Endothelial cell of umbilical vein (primary cell): ENCODE data around the gene MAP4K4. TPM values are rescaled to one million over a fixed set of nuclear protein-coding genes. Genes with fewer than 3 reads are reported as not detected.

Source experiments
- BruUV-seq: library from RNA; stranded (reverse); fragments of 400-500 nt; replicated peaks from 2 replicates; lab custom pipeline; 2021; lab: Mats Ljungman, UMichigan
- CTCF ChIA-PET: fragments of 300-600, 350-600 bp; sonication (Branson Sonifier 250); formaldehyde crosslinking; loops from one replicate; lab custom pipeline; 2021; ENCODE audit warnings: antibody characterized with exemption, inconsistent platforms; lab: Charles Lee
- POLR2A ChIA-PET: fragments of 300-600, 350-600 bp; sonication (Branson Sonifier 250); formaldehyde crosslinking; loops from one replicate; lab custom pipeline; 2021; ENCODE audit warnings: antibody characterized with exemption, inconsistent platforms; lab: Charles Lee
- DNase-seq: peaks from one replicate; pipeline ENCODE4 v3.0.0-alpha.2; 2011; ENCODE audit warnings: low read depth, low spot score
- FAIRE-seq: peaks from 2 replicates; lab custom pipeline; 2011; peaks lifted over from hg19 to GRCh38; lab: Jason Lieb, UNC
- H2AFZ ChIP-seq: 2 replicates; pipeline ENCODE4 v1.6.0; 2012; ENCODE audit warnings: low read depth, low read length, control low read depth, inconsistent platforms
- H3K27ac ChIP-seq: 2 replicates; pipeline ENCODE4 v1.5.1; 2011; ENCODE audit warnings: low read depth, mild to moderate bottlenecking, control low read depth, low read length, moderate library complexity; ENCODE audit not compliant: insufficient read depth
- H3K27me3 ChIP-seq, 2 experiments: 2 replicates each; pipeline versions ENCODE4 v1.6.0 to v1.6.1; 2011; ENCODE audit warnings: low read length in 2 of 2, mixed read lengths in 1 of 2; ENCODE audit not compliant: control insufficient read depth in 2 of 2, insufficient read depth in 2 of 2
- H3K36me3 ChIP-seq, 2 experiments: 2 replicates in 1 of 2; 3 replicates in 1 of 2; pipeline ENCODE4 v1.5.1; 2011; ENCODE audit warnings: low read length in 2 of 2, mild to moderate bottlenecking in 1 of 2, moderate library complexity in 1 of 2; ENCODE audit not compliant: control insufficient read depth in 2 of 2, insufficient read depth in 2 of 2; ENCODE audit errors: extremely low read depth in 1 of 2
- H3K4me1 ChIP-seq: 3 replicates; pipeline ENCODE4 v1.5.1; 2011; ENCODE audit warnings: mild to moderate bottlenecking, low read length; ENCODE audit not compliant: control insufficient read depth, insufficient read depth; ENCODE audit errors: extremely low read depth
- H3K4me2 ChIP-seq: 2 replicates; pipeline ENCODE4 v1.6.1; 2011; ENCODE audit warnings: low read length, control low read depth, mixed read lengths; ENCODE audit not compliant: insufficient read depth
- H3K4me3 ChIP-seq, 3 experiments: fragments of 200-600 bp in 1 of 3; sonication (generic), shearing (Covaris generic) in 1 of 3; replicated peaks in 1 of 3; 2 replicates each; pipeline ENCODE4 v1.5.1; 2011 to 2016; ENCODE audit warnings: control low read depth in 3 of 3, low read length in 3 of 3, mild to moderate bottlenecking in 2 of 3, inconsistent platforms in 1 of 3, low read depth in 1 of 3, moderate library complexity in 1 of 3; ENCODE audit not compliant: insufficient read depth in 1 of 3
- H3K79me2 ChIP-seq: 2 replicates; pipeline ENCODE4 v1.6.0; 2012; ENCODE audit warnings: low read length, inconsistent platforms; ENCODE audit not compliant: control insufficient read depth, insufficient read depth
- H3K9ac ChIP-seq: replicated peaks from 2 replicates; pipeline ENCODE3; 2011; ENCODE audit warnings: low read length, control low read depth; ENCODE audit not compliant: insufficient read depth; ENCODE audit errors: extremely low read depth
- H3K9me1 ChIP-seq: replicated peaks from 3 replicates; pipeline ENCODE4 v1.6.0; 2011; ENCODE audit warnings: mild to moderate bottlenecking, low read length; ENCODE audit not compliant: control insufficient read depth, insufficient read depth; ENCODE audit errors: extremely low read depth
- H3K9me3 ChIP-seq: replicated peaks from 2 replicates; pipeline ENCODE4 v1.5.1; 2012; ENCODE audit warnings: low read length, inconsistent platforms; ENCODE audit not compliant: control insufficient read depth, insufficient read depth
- H4K20me1 ChIP-seq: replicated peaks from 2 replicates; pipeline ENCODE3; 2011; ENCODE audit warnings: mild to moderate bottlenecking, low read length; ENCODE audit not compliant: control insufficient read depth, insufficient read depth; ENCODE audit errors: extremely low read depth
- EZH2 ChIP-seq: IDR thresholded peaks from 2 replicates; pipeline ENCODE4 v1.6.1; 2012; ENCODE audit warnings: borderline replicate concordance, low read depth, mild to moderate bottlenecking, moderate library complexity, low read length, inconsistent platforms; ENCODE audit not compliant: severe bottlenecking
- FOS ChIP-seq: IDR thresholded peaks from 2 replicates; pipeline ENCODE4 v1.6.1; 2011; ENCODE audit warnings: mild to moderate bottlenecking, low read length, moderate library complexity, borderline replicate concordance; ENCODE audit not compliant: insufficient read depth
- GATA2 ChIP-seq: IDR thresholded peaks from 2 replicates; pipeline ENCODE4 v1.7.0; 2011; ENCODE audit warnings: low read depth, mild to moderate bottlenecking, moderate library complexity, mixed read lengths, low read length; ENCODE audit not compliant: insufficient read length, insufficient read depth
- JUN ChIP-seq: IDR thresholded peaks from 2 replicates; pipeline ENCODE4 v1.6.1; 2011; ENCODE audit warnings: borderline replicate concordance, low read depth; ENCODE audit not compliant: insufficient read length, insufficient read depth
- MAX ChIP-seq: IDR thresholded peaks from 2 replicates; pipeline ENCODE4 v1.6.1; 2011; ENCODE audit not compliant: insufficient read depth, insufficient read length
- MYC ChIP-seq: IDR thresholded peaks from one replicate; pipeline ENCODE4 v1.6.1; 2011; ENCODE audit warnings: mild to moderate bottlenecking, low read depth, low read length
- POLR2A ChIP-seq: IDR thresholded peaks from 2 replicates; pipeline ENCODE4 v1.6.1; 2012; ENCODE audit warnings: low read depth, mild to moderate bottlenecking, control low read depth, low read length
- POLR2AphosphoS5 ChIP-seq: IDR thresholded peaks from 2 replicates; pipeline ENCODE4 v1.6.1; 2012; ENCODE audit warnings: low read depth, mild to moderate bottlenecking, control low read depth, low read length, moderate library complexity; ENCODE audit not compliant: insufficient read depth
- dilution Hi-C: fragments of 300-500 bp; cut with MboI; formaldehyde crosslinking; loops from one replicate; pipeline ENCODE4 v1.15.0; 2019; ENCODE audit warnings: low sequenced_read_pairs; ENCODE audit not compliant: extremely low pct_ligation_motif_present
- intact Hi-C: fragments of 100-400 bp; cut with micrococcal nuclease; formaldehyde crosslinking; loops from one replicate; pipeline ENCODE4 v1.10.0; 2022
- polyA plus RNA-seq, 4 experiments: library from polyadenylated mRNA; depleted of rRNA in 3 of 4; stranded (reverse) in 3 of 4; unstranded in 1 of 4; fragments of >200 nt; gene quantifications; 2 replicates each; pipeline versions ENCODE4 v1.2.1 to v1.2.3, GENCODE V29; 2011 to 2012; ENCODE audit warnings: missing spikeins in 1 of 4
- total RNA-seq: library from RNA; stranded (reverse); gene quantifications from 2 replicates; pipeline ENCODE4 v1.2.3, GENCODE V29; 2021
- TF ChIP-seq, protein P1 (sequence below), 2 donors: IDR thresholded peaks; 1 replicate in 1 of 2; 2 replicates in 1 of 2; pipeline ENCODE4 v1.5.1; 2011; ENCODE audit warnings: low read length in 2 of 2, mild to moderate bottlenecking in 2 of 2, moderate library complexity in 2 of 2, control low read depth in 1 of 2, inconsistent platforms in 1 of 2, low read depth in 1 of 2; ENCODE audit not compliant: insufficient read depth in 1 of 2; ENCODE audit errors: extremely low read depth in 1 of 2

Gene MAP4K4
- total and polyA plus RNA-seq, 2 donors (not counting 3 experiments of a cell fraction or from before 2014, with no cell fraction given): 79.4 to 269 TPM

DNA sequence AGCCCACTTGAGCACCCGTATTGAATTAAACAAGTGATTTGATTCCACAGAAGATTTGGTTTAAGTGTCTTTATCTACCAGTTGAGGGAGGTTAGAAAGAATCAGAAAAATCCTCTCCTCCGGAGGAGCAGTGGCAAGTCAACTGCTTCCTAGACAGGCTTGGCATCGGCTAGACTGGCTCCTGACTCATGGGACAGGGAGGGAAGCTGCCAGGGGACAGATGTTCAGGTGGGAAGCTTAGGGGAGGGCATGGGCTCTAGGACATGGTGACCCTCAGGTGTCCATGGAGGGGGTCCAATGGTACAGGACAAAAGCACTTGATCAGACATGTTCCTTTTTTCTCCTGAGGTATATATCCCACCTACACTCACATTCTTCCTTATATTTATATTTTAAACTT is 175.0 kb downstream of the MAP4K4 start:
- Histone ChIP-seq H3K9me1 (no peaks in the 10 kb centered on the region), H3K4me2 (no peak overlapping the region), H3K27me3 (no peaks in the 10 kb centered on the region), H3K36me3 (peaks cover 44 to 60% of the 10 kb centered on the region in 2 experiments), H3K27ac (no peak overlapping the region), H3K79me2 (peaks cover 17% of the 10 kb centered on the region), H3K9ac (no peak overlapping the region), H3K4me3 (no peak overlapping the region), H3K4me1 (no peaks in the 10 kb centered on the region), H3K9me3 (no peaks in the 10 kb centered on the region), H4K20me1 (peaks cover 2% of the 10 kb centered on the region), H2AFZ (no peak overlapping the region)
- POLR2A ChIA-PET: no interaction called here
- dilution Hi-C loops: no loop called here
- BruUV-seq: no TSS peak
- CTCF ChIA-PET: interaction anchor here (1.2 to 2.4 kb wide), 3 partner anchors 12 to 530 kb away, joined by 3 to 12 read pairs (median 6); no protein-coding TSS in a partner anchor
- no peak for DNase-seq
- FAIRE-seq: no peak
- no peak for TF ChIP-seq POLR2A
- TF ChIP-seq MYC: no peak
- no peak for TF ChIP-seq FOS
- TF ChIP-seq MAX: no peak
- no peak for TF ChIP-seq GATA2
- TF ChIP-seq POLR2AphosphoS5: no peak
- TF ChIP-seq EZH2: no peak
- TF ChIP-seq, protein P1, sequence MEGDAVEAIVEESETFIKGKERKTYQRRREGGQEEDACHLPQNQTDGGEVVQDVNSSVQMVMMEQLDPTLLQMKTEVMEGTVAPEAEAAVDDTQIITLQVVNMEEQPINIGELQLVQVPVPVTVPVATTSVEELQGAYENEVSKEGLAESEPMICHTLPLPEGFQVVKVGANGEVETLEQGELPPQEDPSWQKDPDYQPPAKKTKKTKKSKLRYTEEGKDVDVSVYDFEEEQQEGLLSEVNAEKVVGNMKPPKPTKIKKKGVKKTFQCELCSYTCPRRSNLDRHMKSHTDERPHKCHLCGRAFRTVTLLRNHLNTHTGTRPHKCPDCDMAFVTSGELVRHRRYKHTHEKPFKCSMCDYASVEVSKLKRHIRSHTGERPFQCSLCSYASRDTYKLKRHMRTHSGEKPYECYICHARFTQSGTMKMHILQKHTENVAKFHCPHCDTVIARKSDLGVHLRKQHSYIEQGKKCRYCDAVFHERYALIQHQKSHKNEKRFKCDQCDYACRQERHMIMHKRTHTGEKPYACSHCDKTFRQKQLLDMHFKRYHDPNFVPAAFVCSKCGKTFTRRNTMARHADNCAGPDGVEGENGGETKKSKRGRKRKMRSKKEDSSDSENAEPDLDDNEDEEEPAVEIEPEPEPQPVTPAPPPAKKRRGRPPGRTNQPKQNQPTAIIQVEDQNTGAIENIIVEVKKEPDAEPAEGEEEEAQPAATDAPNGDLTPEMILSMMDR (IDR thresholded peaks at IDR 0.05; ENCODE audit: extremely low read depth in 1 of 2, insufficient read depth in 1 of 2, low read depth in 1 of 2, low read length in 2 of 2): no peak
- TF ChIP-seq JUN: no peak
- intact Hi-C loops: no loop called here
